Epithelial cell of proximal tubule (primary cell): ENCODE data around the gene SLC26A11. TPM values are rescaled to one million over a fixed set of nuclear protein-coding genes. Genes with fewer than 3 reads are reported as not detected.

Experiments
- DNase-seq: peaks from one replicate; pipeline ENCODE4 v3.0.0-alpha.2; 2011; ENCODE audit warnings: low read depth
- H3K4me3 ChIP-seq: 2 replicates; pipeline ENCODE4 v1.5.1; 2011; ENCODE audit warnings: low read depth, mild to moderate bottlenecking, low read length
- total RNA-seq: library from RNA; depleted of rRNA; stranded (reverse); fragments of >200 nt; gene quantifications from 2 replicates; pipeline ENCODE4 v1.2.3, GENCODE V29; 2015
- TF ChIP-seq, protein P1 (sequence below): conservative IDR thresholded peaks from 2 replicates; pipeline ENCODE4 v1.5.1; 2012; ENCODE audit warnings: low read depth, mild to moderate bottlenecking, low read length

The SLC26A11 gene
- total RNA-seq, 1 donor from 2014 or later = 7.6 TPM

DNA sequence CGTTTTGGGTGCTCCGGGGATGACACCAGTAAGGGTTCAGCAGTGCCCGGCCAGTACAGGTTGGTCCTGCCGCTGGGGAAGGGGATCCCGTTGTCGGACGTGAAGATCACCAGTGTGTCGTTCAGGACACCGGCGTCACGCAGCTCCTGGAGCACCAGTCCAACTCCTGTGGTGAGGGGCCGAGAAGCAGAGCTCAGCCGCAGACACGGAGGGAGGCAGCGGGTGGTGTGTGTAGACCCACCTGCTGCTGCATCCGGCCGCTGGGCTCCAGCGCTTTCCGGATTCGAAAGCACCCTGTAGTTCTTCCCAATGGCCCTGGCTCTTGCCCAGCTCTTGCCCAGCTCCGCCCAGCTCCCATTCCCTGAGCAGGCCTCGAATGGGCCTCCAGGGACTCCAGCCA, 8.1 kb upstream of the SLC26A11 start:
- no peak overlapping the region for H3K4me3 ChIP-seq
- TF ChIP-seq, protein P1, sequence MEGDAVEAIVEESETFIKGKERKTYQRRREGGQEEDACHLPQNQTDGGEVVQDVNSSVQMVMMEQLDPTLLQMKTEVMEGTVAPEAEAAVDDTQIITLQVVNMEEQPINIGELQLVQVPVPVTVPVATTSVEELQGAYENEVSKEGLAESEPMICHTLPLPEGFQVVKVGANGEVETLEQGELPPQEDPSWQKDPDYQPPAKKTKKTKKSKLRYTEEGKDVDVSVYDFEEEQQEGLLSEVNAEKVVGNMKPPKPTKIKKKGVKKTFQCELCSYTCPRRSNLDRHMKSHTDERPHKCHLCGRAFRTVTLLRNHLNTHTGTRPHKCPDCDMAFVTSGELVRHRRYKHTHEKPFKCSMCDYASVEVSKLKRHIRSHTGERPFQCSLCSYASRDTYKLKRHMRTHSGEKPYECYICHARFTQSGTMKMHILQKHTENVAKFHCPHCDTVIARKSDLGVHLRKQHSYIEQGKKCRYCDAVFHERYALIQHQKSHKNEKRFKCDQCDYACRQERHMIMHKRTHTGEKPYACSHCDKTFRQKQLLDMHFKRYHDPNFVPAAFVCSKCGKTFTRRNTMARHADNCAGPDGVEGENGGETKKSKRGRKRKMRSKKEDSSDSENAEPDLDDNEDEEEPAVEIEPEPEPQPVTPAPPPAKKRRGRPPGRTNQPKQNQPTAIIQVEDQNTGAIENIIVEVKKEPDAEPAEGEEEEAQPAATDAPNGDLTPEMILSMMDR = no peak
- DNase-seq = no peak

DNA sequence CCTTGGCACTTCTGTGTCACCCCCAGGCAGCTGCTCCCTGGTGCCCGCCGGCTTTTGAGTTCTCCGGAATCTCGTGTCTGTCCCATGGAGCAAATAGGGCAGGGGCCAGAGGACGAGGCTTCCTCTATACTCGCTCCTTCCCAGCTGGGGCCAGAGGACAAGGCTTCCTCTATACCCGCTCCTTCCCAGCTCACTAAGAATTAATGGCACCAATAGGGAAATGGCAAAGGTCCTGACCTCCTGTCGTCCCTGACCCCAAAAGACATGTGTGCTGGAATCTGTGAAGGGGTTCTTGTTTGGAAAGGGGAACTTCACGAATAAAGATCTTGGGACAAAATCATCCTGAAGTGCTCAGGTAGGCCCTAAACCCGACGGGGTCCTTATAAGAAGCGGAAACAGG, 7.7 kb upstream of the SLC26A11 start:
- DNase-seq = no peak
- no peak overlapping the region for H3K4me3 ChIP-seq
- TF ChIP-seq, protein P1 = no peak

DNA sequence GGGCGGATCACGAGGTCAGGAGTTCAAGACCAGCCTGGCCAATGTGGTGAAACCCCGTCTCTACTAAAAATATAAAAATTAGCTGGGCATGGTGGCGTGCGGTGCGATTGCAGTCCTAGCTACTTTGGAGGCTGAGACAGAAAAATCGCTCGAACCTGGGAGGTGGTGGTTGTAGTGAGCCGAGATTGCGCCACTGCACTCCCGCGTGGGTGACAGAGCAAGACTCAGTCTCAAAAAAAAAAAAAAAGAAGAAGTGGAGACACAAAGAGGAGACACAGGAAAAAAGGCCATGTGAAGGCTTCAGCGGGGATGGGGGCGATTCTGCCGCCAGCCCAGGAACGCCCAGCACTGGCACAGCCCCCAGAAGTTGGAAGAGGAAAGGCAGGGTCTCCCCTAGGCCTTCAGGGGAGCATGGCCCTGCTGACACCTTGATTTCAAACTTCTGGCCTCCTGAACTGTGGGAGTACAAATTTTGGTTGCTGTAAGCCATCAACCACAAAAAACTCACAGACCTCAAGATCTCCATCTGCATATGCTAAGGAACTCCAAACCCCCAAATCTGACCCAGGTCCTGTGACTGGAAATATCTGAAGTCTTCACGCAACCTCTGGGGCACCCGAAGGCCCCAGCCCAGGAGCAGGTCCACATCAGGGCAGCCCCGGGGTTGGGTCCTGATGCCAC, 7.1 kb upstream of the SLC26A11 start:
- TF ChIP-seq, protein P1 = no peak
- H3K4me3 ChIP-seq = no peak overlapping the region
- DNase-seq = no peak

DNA sequence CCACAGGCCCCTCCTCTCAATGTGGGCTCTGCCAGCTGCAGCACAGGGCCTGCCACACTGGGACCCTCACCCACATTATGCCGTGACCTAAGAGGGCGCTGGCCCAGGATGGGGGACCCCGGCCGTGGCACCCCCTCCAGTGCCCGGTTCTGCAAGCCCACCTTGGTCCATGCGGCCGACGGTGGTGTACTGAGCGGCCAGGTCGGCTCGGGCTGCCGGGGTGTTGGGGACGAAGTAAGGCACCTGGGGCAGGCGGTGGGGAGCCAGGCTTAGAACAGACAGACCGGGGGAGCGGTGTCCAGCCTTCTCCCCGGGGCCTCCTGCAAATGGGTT, 6.6 kb upstream of the SLC26A11 start:
- no peak for DNase-seq
- TF ChIP-seq, protein P1 = no peak
- H3K4me3 ChIP-seq = no peak overlapping the region

DNA sequence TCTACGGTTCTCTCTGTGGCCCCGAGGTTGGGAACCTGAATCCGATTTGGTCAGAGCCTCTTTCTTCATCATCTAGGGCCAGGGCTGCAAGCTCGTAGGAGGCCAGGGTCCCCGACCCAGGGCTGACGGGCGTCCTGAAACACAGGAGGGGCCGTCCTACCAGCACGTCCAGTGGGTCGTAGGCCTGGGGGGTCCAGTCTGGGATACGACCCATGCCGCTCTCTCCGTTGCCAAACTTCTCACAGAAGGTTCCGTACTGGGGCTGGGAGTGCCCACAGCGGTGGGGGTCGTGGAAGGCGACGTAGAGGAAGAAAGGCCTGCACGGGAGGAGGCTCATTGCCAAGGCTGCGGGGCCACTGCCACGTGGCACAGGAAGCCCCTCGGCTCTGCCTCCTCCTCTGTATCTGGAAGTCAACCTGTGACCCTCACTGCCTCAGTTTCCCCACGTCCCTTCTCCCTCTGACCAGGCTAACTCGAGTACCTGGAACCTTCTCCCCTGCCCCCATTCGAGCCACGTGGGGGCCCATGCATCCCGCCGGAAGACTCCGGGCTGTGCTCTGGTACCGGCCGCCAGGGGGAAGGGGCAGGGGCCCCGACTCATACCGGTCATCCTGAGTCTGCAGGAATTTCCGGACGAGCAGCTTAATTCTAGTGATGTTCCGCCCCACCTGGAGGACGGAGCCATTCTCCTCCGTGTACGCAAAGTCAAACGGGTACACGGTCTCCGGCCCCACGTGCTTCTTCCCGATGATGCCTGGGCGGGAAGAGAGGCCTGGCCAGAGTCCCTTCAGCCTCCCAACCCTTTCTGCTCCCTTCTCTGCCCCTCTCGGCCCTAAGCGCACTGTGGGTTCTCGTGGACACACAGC, 6.0 kb upstream of the SLC26A11 start:
- TF ChIP-seq, protein P1 = no peak
- DNase-seq = no peak
- no peak overlapping the region for H3K4me3 ChIP-seq

DNA sequence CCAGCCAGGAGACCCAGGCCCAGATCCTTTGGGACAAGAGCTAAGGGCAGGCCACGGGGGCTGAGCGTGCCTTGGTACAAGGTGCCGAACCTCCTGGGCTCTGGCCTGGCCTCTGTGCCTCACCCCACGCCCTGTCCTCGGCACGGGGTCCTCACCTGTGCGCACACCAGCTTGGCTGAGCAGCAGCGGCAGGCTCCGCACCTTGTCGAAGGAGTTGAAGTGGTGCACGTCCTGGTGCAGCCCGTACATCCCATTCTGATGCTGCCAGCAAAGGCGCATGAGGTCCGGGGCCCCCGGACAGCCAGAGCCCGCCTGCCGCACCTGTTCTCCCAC, 5.4 kb upstream of the SLC26A11 start:
- H3K4me3 ChIP-seq = no peak overlapping the region
- TF ChIP-seq, protein P1 = no peak
- DNase-seq = no peak
